Gastrocnemius medialis (tissue), 4 donors: ENCODE data around the gene ZNF654. TPM values are rescaled to one million over a fixed set of nuclear protein-coding genes. Genes with fewer than 3 reads are reported as not detected.
"Not testable (repeated sequence)": the region's sequence is repeated elsewhere in the genome, so short reads cannot be mapped to it uniquely, and the experiment has no call there.

Experiments used
- ATAC-seq, 2 donors: fragments of 150-250 bp; one replicate each; pipeline ENCODE4 v1.9.1; 2016
- DNase-seq, 2 donors: peaks; one replicate each; pipeline ENCODE4 v3.0.0-alpha.2; 2019
- H3K27ac ChIP-seq, 4 donors: fragments of 200-600 bp; sonication (generic); 1 replicate in 1 of 4; 2 replicates in 3 of 4; pipeline ENCODE4 v1.5.1; 2016 to 2018; ENCODE audit warnings: mild to moderate bottlenecking in 2 of 4, moderate library complexity in 1 of 4
- H3K27me3 ChIP-seq, 3 donors: fragments of 200-600 bp; sonication (generic) in 2 of 3; 1 replicate in 1 of 3; 2 replicates in 2 of 3; pipeline versions ENCODE4 v1.5.1 to v1.6.0; 2016 to 2019; ENCODE audit warnings: mild to moderate bottlenecking in 1 of 3, moderate library complexity in 1 of 3
- H3K36me3 ChIP-seq, 2 donors: fragments of 200-600 bp; sonication (generic) in 1 of 2; one replicate each; pipeline ENCODE4 v1.5.1; 2017 to 2018
- H3K4me1 ChIP-seq, 2 donors: fragments of 200-600 bp; sonication (generic) in 1 of 2; one replicate each; pipeline ENCODE4 v1.5.1; 2016 to 2017; ENCODE audit warnings: mild to moderate bottlenecking in 2 of 2
- H3K4me3 ChIP-seq, 4 donors: fragments of 200-600 bp; sonication (generic) in 3 of 4; 1 replicate in 1 of 4; 2 replicates in 3 of 4; pipeline ENCODE4 v1.5.1; 2016 to 2019; ENCODE audit warnings: mild to moderate bottlenecking in 2 of 4
- H3K9me3 ChIP-seq, 3 donors: fragments of 200-600 bp; sonication (generic) in 2 of 3; 1 replicate in 1 of 3; 2 replicates in 2 of 3; pipeline ENCODE4 v1.5.1; 2016 to 2019
- CTCF ChIP-seq, 5 experiments: fragments of 450-650 bp in 3 of 5; fragments of 200-600 bp in 2 of 5; sonication (generic) in 2 of 5; IDR thresholded peaks in 4 of 5; conservative IDR thresholded peaks in 1 of 5; 1 replicate in 4 of 5; 2 replicates in 1 of 5; pipeline ENCODE4 v1.5.1; 2016 to 2019; ENCODE audit warnings: antibody characterized with exemption in 5 of 5, mild to moderate bottlenecking in 3 of 5, moderate library complexity in 3 of 5
- POLR2A ChIP-seq, 2 donors: fragments of 450-650 bp; IDR thresholded peaks; one replicate each; pipeline ENCODE4 v1.6.1; 2017; ENCODE audit warnings: antibody characterized with exemption in 2 of 2, mild to moderate bottlenecking in 2 of 2, moderate library complexity in 2 of 2
- in situ Hi-C, 4 donors: fragments of 200-750 bp; cut with MboI; loops; one replicate each; pipeline versions ENCODE4 v1.15.0 to v1.8.0; 2017; ENCODE audit warnings: low sequenced_read_pairs in 4 of 4
- intact Hi-C: fragments of 100-400 bp; cut with DNase I; formaldehyde crosslinking; loops from one replicate; pipeline ENCODE4 v1.15.1; 2023; ENCODE audit warnings: low total_unique reads
- total RNA-seq, 4 donors: library from RNA; depleted of rRNA; stranded (reverse); fragments of >200 nt; gene quantifications; one replicate each; pipeline versions ENCODE4 v1.1.0 to v1.2.3, GENCODE V29; 2016

ZNF654 gene
- total RNA-seq, result 10 to 100 TPM in 2 of 4 donors, 1 to 10 TPM in 2; 7.8 to 12.5 (median 9.8) TPM

- intact Hi-C loops, result loop anchor here (1.0 to 5.0 kb wide), 3 partner anchors 54 to 831 kb away; partner anchors contain the start of gene CHMP2B
- H3K4me1 ChIP-seq, result peaks cover 45 to 47% of the 10 kb centered on the region in 2 donors
Observed at GRCh38 chr3:88058581-88059379, at the start of gene ZNF654, which contains the start of gene CGGBP1. TSS of gene ZNF654 (plus strand) at chr3:88059255. CDS start at chr3:88059320, 65 bp downstream. TSS of gene CGGBP1 (minus strand) at chr3:88059005. CDS start at chr3:88055976, 3,029 bp downstream.

GRCh38 chr3:88010810-88011209 lies 48.2 kb upstream of the ZNF654 start:
- H3K4me1 ChIP-seq, result no peaks in the 10 kb centered on the region
- intact Hi-C loops (no loop called here), in situ Hi-C loops (loop anchor here in 1 of 4 donors (25.0 kb wide), 1 partner anchor 649 kb away; no protein-coding TSS in a partner anchor)
- H3K4me3 ChIP-seq, result no peak overlapping the region
- TF ChIP-seq POLR2A (IDR thresholded peaks at IDR 0.05), result no peak
- TF ChIP-seq CTCF (IDR thresholded peaks at IDR 0.05 in 4 of 5, conservative IDR thresholded peaks at IDR 0.05 in 1 of 5), result no peak
- no peaks in the 10 kb centered on the region for H3K27me3 ChIP-seq
- H3K27ac ChIP-seq, result no peak overlapping the region
- H3K9me3 ChIP-seq, result no peaks in the 10 kb centered on the region
- DNase-seq (no peak), ATAC-seq (no peak)
- H3K36me3 ChIP-seq, result no peaks in the 10 kb centered on the region

More at GRCh38 chr3:88058581-88059379, at the start of gene ZNF654, which contains the start of gene CGGBP1:
- ATAC-seq, result peak; percentile 94 to 96
- DNase-seq, result peak; percentile 98 to 99
- peak within 1 kb of the TSS; percentile 81 to 99 (median 96) for H3K4me3 ChIP-seq
- in situ Hi-C loops, result loop anchor here in 2 of 4 donors (10.0 to 25.0 kb wide), 2 partner anchors 86 to 1071 kb away; partner anchors contain the start of genes C3orf38 (in 1 of the 2) and VGLL3 (in 1 of the 2)
- H3K9me3 ChIP-seq, result no peaks in the 10 kb centered on the region
- peak within 1 kb of the TSS; percentile 94 to 99 (median 98) for H3K27ac ChIP-seq
- peak; percentile 90 to 94 for TF ChIP-seq POLR2A (IDR thresholded peaks at IDR 0.05)
- peak in 1 of 5 experiments; percentile 29 for TF ChIP-seq CTCF (IDR thresholded peaks at IDR 0.05 in 4 of 5, conservative IDR thresholded peaks at IDR 0.05 in 1 of 5)
- H3K27me3 ChIP-seq, result no peaks in the 10 kb centered on the region
- H3K36me3 ChIP-seq, result peaks cover 0 to 22% of the 10 kb centered on the region in 2 donors

DNA sequence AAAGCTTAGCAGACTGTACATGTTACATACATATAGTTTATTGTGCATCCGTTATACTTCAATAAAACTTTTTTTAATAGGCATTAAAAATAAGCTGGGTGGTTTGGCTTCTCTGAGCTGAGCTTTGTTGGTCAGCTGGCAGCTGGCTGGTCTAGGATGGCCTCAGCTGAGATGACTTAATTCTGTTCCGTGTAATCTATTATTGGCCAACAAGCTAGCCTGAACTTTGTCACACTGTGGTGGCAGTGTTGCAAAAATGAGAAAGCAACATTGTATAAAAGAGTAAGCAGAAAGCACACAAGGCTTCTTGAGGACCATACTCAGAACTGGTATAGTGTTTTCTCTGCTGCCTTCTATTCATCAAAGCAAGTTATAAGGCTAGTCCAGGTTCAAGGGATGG lies 45.5 kb upstream of the ZNF654 start:
- Histone ChIP-seq H3K9me3 (no peaks in the 10 kb centered on the region), H3K27me3 (no peaks in the 10 kb centered on the region), H3K4me3 (no peak overlapping the region), H3K4me1 (no peaks in the 10 kb centered on the region), H3K27ac (no peak overlapping the region), H3K36me3 (no peaks in the 10 kb centered on the region)
- in situ Hi-C loops (loop anchor here in 1 of 4 donors (25.0 kb wide), 1 partner anchor 651 kb away; no protein-coding TSS in a partner anchor), intact Hi-C loops (no loop called here)
- no peak for DNase-seq
- ATAC-seq, result no peak
- no peak for TF ChIP-seq CTCF (IDR thresholded peaks at IDR 0.05 in 4 of 5, conservative IDR thresholded peaks at IDR 0.05 in 1 of 5)
- TF ChIP-seq POLR2A (IDR thresholded peaks at IDR 0.05), result no peak

- ATAC-seq, H3K4me3 ChIP-seq, H3K4me1 ChIP-seq, H3K27ac ChIP-seq, intact Hi-C loops, H3K27me3 ChIP-seq, DNase-seq, H3K9me3 ChIP-seq, H3K36me3 ChIP-seq: not testable (repeated sequence)
- in situ Hi-C loops, result loop anchor here in 1 of 4 donors (25.0 kb wide), 1 partner anchor 653 kb away; no protein-coding TSS in a partner anchor
Observed at GRCh38 chr3:88015656-88016055, 43.4 kb upstream of the ZNF654 start.

- ATAC-seq (no peak), DNase-seq (no peak)
- no peaks in the 10 kb centered on the region for H3K4me1 ChIP-seq
- no peak for TF ChIP-seq CTCF (IDR thresholded peaks at IDR 0.05 in 4 of 5, conservative IDR thresholded peaks at IDR 0.05 in 1 of 5)
- no peaks in the 10 kb centered on the region for H3K36me3 ChIP-seq
- H3K27ac ChIP-seq, result no peak overlapping the region
- no peaks in the 10 kb centered on the region for H3K27me3 ChIP-seq
- H3K9me3 ChIP-seq, result no peaks in the 10 kb centered on the region
- intact Hi-C loops, result no loop called here
- in situ Hi-C loops, result loop anchor here in 1 of 4 donors (25.0 kb wide), 1 partner anchor 657 kb away; no protein-coding TSS in a partner anchor
- no peak overlapping the region for H3K4me3 ChIP-seq
Observed at GRCh38 chr3:88019024-88019423, 40.0 kb upstream of the ZNF654 start.
